CD4-positive, alpha-beta T cell (primary cell): ENCODE data around the gene HDAC4. TPM values are rescaled to one million over a fixed set of nuclear protein-coding genes. Genes with fewer than 3 reads are reported as not detected.
A peak's percentile ranks its signal among the peaks of the same experiment; 100 is the strongest.

Experiments used
- ATAC-seq: fragments of 200-7000 bp; cut with Tn5 transposase; one replicate; pipeline ENCODE4 v1.10.0; 2022; ENCODE audit warnings: mild to moderate bottlenecking; ENCODE audit not compliant: poor library complexity
- CTCF ChIA-PET: fragments of 350-600 bp; sonication (Branson Sonifier 250); formaldehyde crosslinking; loops from one replicate; lab custom pipeline; 2021; ENCODE audit warnings: antibody characterized with exemption, inconsistent platforms; lab: Charles Lee
- POLR2A ChIA-PET: fragments of 350-600 bp; sonication (Branson Sonifier 250); formaldehyde crosslinking; loops from one replicate; lab custom pipeline; 2021; ENCODE audit warnings: antibody characterized with exemption, inconsistent platforms; lab: Charles Lee
- DNase-seq, 14 experiments: peaks; one replicate each; pipeline ENCODE4 v3.0.0-alpha.2; 2013 to 2020; ENCODE audit warnings: mixed read lengths in 2 of 14
- H3K27ac ChIP-seq, 2 donors: one replicate each; pipeline versions ENCODE4 v1.5.1 to v1.7.0; 2013; ENCODE audit warnings: low read length in 2 of 2, low read depth in 1 of 2, mild to moderate bottlenecking in 1 of 2
- H3K27me3 ChIP-seq, 2 experiments: 1 replicate in 1 of 2; 2 replicates in 1 of 2; pipeline versions ENCODE4 v1.6.1 to v1.7.0; 2013; ENCODE audit warnings: low read length in 2 of 2, control low read depth in 1 of 2, mild to moderate bottlenecking in 1 of 2, moderate library complexity in 1 of 2; ENCODE audit not compliant: insufficient read depth in 2 of 2, control insufficient read depth in 1 of 2
- H3K36me3 ChIP-seq: one replicate; pipeline ENCODE4 v1.6.1; 2013; ENCODE audit warnings: low read length, control low read depth; ENCODE audit not compliant: insufficient read depth
- H3K4me1 ChIP-seq: one replicate; pipeline ENCODE4 v1.6.1; 2013; ENCODE audit warnings: low read length, control low read depth; ENCODE audit not compliant: insufficient read depth
- H3K4me3 ChIP-seq: one replicate; pipeline ENCODE4 v1.5.1; 2013; ENCODE audit warnings: mild to moderate bottlenecking, low read length, moderate library complexity
- H3K9me3 ChIP-seq, 2 experiments: 1 replicate in 1 of 2; 2 replicates in 1 of 2; pipeline versions ENCODE4 v1.6.1 to v1.7.0; 2013; ENCODE audit warnings: low read length in 2 of 2, mild to moderate bottlenecking in 2 of 2, control low read depth in 1 of 2, moderate library complexity in 1 of 2; ENCODE audit not compliant: control insufficient read depth in 1 of 2, insufficient read depth in 1 of 2
- H3K27ac Mint-ChIP-seq: one replicate; pipeline ENCODE4 v1.8.0; 2020; ENCODE audit warnings: mixed read lengths
- H3K27me3 Mint-ChIP-seq: one replicate; pipeline ENCODE4 v1.8.0; 2021; ENCODE audit warnings: mixed read lengths
- H3K36me3 Mint-ChIP-seq: one replicate; pipeline ENCODE4 v1.8.0; 2021; ENCODE audit warnings: low read depth, mixed read lengths
- H3K4me1 Mint-ChIP-seq: one replicate; pipeline ENCODE4 v1.8.0; 2021; ENCODE audit warnings: low read depth, mixed read lengths
- H3K4me3 Mint-ChIP-seq: one replicate; pipeline ENCODE4 v1.8.0; 2020; ENCODE audit warnings: mild to moderate bottlenecking, mixed read lengths
- H3K9me3 Mint-ChIP-seq: one replicate; pipeline ENCODE4 v1.8.0; 2020; ENCODE audit warnings: mixed read lengths
- CTCF ChIP-seq: fragments of 200-600 bp; IDR thresholded peaks from one replicate; pipeline ENCODE4 v1.8.0; 2022; ENCODE audit warnings: antibody characterized with exemption, mild to moderate bottlenecking
- intact Hi-C, 2 experiments: fragments of 100-400 bp; cut with DNase I in 1 of 2; cut with micrococcal nuclease in 1 of 2; formaldehyde crosslinking; loops; one replicate each; pipeline versions ENCODE4 v1.15.1 to v1.9.0; 2023 to 2025; cut with DNase I, micrococcal nuclease
- total RNA-seq, 174 experiments: library from RNA in 2 of 174; stranded (reverse) in 2 of 174; gene quantifications; one replicate each; pipeline ENCODE4 v1.2.3 and lab custom pipeline; 2021 to 2026

HDAC4 gene
- total RNA-seq, 2 experiments from 2014 or later, result 45.3 to 49.2 TPM

- no peaks in the 10 kb centered on the region for H3K9me3 Mint-ChIP-seq
- ATAC-seq, result no peak
- CTCF ChIA-PET, result no interaction called here
- Histone ChIP-seq H3K9me3 (no peaks in the 10 kb centered on the region), H3K4me1 (peaks cover 23% of the 10 kb centered on the region), H3K4me3 (no peak overlapping the region), H3K36me3 (peaks cover 8% of the 10 kb centered on the region), H3K27ac (no peak overlapping the region), H3K27me3 (no peaks in the 10 kb centered on the region)
- H3K4me3 Mint-ChIP-seq, result peak overlapping the region; percentile 36
- TF ChIP-seq CTCF, result no peak
- intact Hi-C loops, result no loop called here
- no peaks in the 10 kb centered on the region for H3K36me3 Mint-ChIP-seq
- H3K4me1 Mint-ChIP-seq, result peaks cover 68% of the 10 kb centered on the region
- no peaks in the 10 kb centered on the region for H3K27me3 Mint-ChIP-seq
- H3K27ac Mint-ChIP-seq, result peak overlapping the region; percentile 37
- no peak for DNase-seq
- POLR2A ChIA-PET, result interaction anchor here (0.9 to 1.0 kb wide), 2 partner anchors 26 to 196 kb away, joined by 3 read pairs; partner anchors contain the start of gene HDAC4
Measured at GRCh38 chr2:239204876-239205468, 195.8 kb downstream of the HDAC4 start.

GRCh38 chr2:239204136-239204875 lies 196.5 kb downstream of the HDAC4 start:
- Mint-ChIP-seq H3K36me3 (peaks cover 2% of the 10 kb centered on the region), H3K9me3 (no peaks in the 10 kb centered on the region), H3K27me3 (no peaks in the 10 kb centered on the region), H3K4me1 (peaks cover 61% of the 10 kb centered on the region), H3K4me3 (no peak overlapping the region), H3K27ac (peak overlapping the region; percentile 37)
- Histone ChIP-seq H3K4me3 (no peak overlapping the region), H3K4me1 (peaks cover 23% of the 10 kb centered on the region), H3K27ac (no peak overlapping the region), H3K27me3 (no peaks in the 10 kb centered on the region), H3K9me3 (no peaks in the 10 kb centered on the region), H3K36me3 (peaks cover 10% of the 10 kb centered on the region)
- ATAC-seq (no peak), DNase-seq (peak in 1 of 14 experiments; percentile 25)
- TF ChIP-seq CTCF, result no peak
- POLR2A ChIA-PET, result interaction anchor here (0.9 to 1.0 kb wide), 3 partner anchors 26 to 197 kb away, joined by 3 read pairs; partner anchors contain the start of gene HDAC4
- intact Hi-C loops, result no loop called here
- CTCF ChIA-PET, result no interaction called here

GRCh38 chr2:239203443-239204135 lies 197.2 kb downstream of the HDAC4 start:
- Histone ChIP-seq H3K36me3 (peaks cover 14% of the 10 kb centered on the region), H3K27ac (no peak overlapping the region), H3K4me3 (no peak overlapping the region), H3K27me3 (no peaks in the 10 kb centered on the region), H3K9me3 (no peaks in the 10 kb centered on the region), H3K4me1 (peaks cover 23% of the 10 kb centered on the region)
- no peak for TF ChIP-seq CTCF
- Mint-ChIP-seq H3K4me3 (no peak overlapping the region), H3K36me3 (peaks cover 9% of the 10 kb centered on the region), H3K4me1 (peaks cover 55% of the 10 kb centered on the region), H3K9me3 (no peaks in the 10 kb centered on the region), H3K27ac (peak overlapping the region; percentile 12), H3K27me3 (no peaks in the 10 kb centered on the region)
- ATAC-seq (no peak), DNase-seq (no peak)
- ChIA-PET CTCF (no interaction called here), POLR2A (interaction anchor here (0.9 kb wide), 1 partner anchor 61 kb away, joined by 3 read pairs; no protein-coding TSS in a partner anchor)
- intact Hi-C loops, result no loop called here
